ENCODE data around the gene RUSF1.

DNA sequence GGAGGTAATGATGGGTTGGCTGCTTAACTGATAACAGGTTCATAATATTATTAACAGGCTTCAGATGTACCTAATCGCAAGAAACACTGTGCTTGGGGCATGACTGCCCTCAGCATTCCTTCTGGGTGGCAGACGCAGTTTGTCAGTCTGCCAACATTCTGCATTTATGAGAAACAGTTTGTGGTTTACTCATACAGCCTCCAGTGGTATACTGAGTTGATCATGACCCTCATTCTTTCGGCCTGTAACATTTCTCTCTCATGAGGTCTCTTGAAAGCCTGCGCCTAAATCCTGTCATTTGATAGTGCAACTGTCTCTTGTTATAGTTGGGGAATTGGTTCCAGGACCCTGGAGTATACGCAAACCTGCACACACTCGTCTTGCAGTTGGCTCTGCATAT is 4.9 kb upstream of the RUSF1 start:
- TF ChIP-seq, protein P1, sequence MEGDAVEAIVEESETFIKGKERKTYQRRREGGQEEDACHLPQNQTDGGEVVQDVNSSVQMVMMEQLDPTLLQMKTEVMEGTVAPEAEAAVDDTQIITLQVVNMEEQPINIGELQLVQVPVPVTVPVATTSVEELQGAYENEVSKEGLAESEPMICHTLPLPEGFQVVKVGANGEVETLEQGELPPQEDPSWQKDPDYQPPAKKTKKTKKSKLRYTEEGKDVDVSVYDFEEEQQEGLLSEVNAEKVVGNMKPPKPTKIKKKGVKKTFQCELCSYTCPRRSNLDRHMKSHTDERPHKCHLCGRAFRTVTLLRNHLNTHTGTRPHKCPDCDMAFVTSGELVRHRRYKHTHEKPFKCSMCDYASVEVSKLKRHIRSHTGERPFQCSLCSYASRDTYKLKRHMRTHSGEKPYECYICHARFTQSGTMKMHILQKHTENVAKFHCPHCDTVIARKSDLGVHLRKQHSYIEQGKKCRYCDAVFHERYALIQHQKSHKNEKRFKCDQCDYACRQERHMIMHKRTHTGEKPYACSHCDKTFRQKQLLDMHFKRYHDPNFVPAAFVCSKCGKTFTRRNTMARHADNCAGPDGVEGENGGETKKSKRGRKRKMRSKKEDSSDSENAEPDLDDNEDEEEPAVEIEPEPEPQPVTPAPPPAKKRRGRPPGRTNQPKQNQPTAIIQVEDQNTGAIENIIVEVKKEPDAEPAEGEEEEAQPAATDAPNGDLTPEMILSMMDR (IDR thresholded peaks at IDR 0.05): no peak
- TF ChIP-seq EP300 (IDR thresholded peaks at IDR 0.05) (no peak), POLR2A (IDR thresholded peaks at IDR 0.05) (no peak)
